Right renal pelvis (tissue), 4 donors: ENCODE data around the gene NAV3. TPM values are rescaled to one million over a fixed set of nuclear protein-coding genes. Genes with fewer than 3 reads are reported as not detected.

Source experiments
- DNase-seq, 4 donors: peaks; one replicate each; pipeline ENCODE4 v3.0.0-alpha.2; 2013; ENCODE audit warnings: low read depth in 4 of 4, low spot score in 3 of 4, missing footprints in 1 of 4
- polyA plus RNA-seq, 4 donors: library from polyadenylated mRNA; unstranded; fragments of 120-200 nt; gene quantifications; one replicate each; pipeline ENCODE4 v1.2.1, GENCODE V29; 2013; ENCODE audit not compliant: insufficient read length in 4 of 4

NAV3 gene
- polyA plus RNA-seq, 4 donors = 9.1 to 11.3 (median 10.3) TPM

GRCh38 chr12:77974645-77975044, 144.0 kb downstream of the NAV3 start:
- no peak for DNase-seq

DNA sequence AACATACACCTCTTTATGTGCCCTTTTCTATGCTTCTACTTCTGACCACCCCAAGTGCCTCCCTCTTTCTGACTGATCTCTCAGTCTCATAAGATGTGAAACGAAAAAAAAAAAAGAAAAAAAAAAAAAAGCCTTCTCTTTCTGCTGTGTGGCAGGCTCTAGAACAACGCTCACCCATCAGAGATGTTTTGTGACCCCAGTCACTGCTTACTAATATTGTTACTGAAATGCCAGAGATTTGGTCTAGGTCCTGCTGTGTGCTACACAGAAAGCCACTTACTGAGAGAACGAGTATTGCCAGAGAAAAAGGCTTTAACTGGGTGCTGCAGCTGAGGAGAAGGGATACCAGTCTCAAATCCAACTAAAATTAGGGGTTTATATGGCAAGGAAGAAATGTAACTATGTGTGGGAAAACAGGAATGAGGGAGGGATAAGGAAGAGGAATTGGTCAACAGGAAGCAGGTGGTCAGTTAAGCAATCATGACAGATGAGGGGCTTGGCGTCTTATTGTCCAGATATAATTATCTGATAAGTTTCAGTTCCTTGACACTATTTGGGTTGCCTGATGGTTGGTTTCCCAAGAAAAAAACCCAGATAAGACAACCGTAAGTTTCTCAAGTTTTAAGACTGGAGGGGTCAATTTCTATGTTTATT, 149.0 kb downstream of the NAV3 start:
- DNase-seq = no peak

DNA sequence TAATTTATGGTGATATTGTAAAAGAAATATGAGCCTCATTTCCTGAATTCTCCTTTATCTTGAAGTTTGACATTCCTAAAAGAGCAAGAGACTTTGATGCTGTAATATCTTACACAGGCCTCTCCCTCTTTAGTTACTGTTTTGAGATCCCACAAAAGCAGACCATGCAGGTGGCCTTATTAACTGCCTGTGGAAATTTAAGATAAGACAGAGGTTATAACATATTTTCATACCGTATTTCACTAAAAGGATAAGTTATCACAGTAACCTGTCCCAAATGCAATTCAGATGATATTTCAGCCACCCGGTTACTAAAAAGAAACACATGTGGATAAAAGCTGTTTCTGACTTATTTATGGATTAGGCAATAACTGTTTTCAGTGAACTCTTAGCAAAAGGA, 150.1 kb downstream of the NAV3 start:
- DNase-seq = no peak

GRCh38 chr12:77983859-77984258, 153.2 kb downstream of the NAV3 start:
- no peak for DNase-seq

DNA sequence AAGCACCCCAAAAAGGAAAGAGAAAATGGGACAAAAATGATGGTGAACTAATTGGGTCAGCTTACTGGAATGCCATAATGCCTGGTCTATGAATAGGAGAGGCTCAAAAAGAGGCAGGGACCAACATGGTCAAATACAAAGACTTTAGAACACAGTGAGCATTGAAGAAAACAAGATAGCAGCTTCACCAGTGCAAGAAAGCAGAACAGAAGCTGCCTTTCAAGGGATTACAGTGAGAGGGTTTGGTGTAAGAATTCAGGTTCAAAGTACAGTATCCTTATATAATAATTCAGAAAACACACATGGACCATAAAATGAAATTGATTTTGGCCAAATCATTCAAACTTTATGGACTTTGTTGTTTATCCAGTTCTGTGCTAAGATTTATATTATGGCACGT, 162.1 kb downstream of the NAV3 start:
- DNase-seq = no peak

- DNase-seq = no peak
Measured at GRCh38 chr12:77993658-77994057, 163.0 kb downstream of the NAV3 start.

GRCh38 chr12:77995436-77996167, 164.9 kb downstream of the NAV3 start:
- no peak for DNase-seq

DNA sequence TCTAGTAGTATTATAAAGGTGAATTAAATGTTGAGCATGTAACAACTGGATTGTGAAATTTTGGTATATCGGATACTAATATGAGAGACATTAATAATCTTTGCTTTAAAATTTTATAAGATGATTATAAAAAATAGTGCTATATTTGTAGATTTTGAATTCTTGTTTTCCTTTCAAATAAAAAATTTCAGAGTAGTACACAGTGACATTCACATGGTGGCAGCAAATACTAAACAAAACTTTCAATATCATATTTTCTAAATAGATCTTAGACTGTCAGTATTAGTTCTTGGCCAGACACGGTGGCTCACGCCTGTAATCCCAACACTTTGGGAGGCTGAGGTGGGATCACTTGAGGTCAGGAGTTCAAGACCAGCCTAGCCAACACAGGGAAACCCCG, 166.0 kb downstream of the NAV3 start:
- no peak for DNase-seq

DNA sequence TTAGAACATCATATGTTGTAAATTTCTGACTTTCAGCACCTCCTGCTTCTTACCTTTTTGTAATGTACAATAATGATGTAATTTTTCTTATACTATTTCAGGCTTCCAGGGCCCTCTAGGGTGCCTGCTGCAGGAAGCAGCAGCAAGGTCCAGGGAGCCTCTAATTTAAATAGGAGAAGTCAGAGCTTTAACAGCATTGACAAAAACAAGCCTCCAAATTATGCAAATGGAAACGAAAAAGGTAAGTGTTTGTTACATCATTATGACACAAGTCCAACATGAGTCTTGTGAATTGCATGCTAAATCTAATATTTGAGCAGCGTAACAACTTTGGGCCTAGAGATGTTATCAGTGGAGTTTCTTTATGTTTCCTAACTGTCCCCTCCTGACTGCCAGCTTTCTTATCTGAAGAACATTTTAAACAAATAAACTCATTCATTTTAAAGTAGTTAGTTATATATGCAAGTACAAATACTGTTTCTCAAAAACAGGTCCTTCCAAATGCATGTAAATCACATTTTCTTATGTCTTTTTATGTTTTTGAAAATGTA, 167.6 kb downstream of the NAV3 start:
- DNase-seq = no peak

GRCh38 chr12:77999074-77999715, 168.5 kb downstream of the NAV3 start:
- DNase-seq = no peak

DNA sequence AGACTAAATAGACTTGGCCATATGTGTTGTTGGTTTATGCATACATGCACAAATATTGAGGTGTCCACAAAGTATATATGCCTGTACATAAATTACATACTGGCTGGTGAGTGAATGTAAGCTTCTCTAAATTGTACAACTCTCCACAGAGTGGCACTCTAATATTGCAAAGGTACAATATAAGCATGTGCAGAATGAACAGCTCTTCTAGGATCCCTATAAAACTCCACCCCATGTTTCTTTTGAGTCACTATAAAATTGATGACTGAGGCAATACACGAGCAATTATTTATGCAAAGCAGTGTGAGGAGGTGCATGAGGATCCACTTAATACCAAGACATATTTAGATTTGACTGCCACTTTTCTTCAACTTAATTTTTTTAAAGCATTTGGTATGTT, 172.2 kb downstream of the NAV3 start:
- no peak for DNase-seq

- no peak for DNase-seq
Measured at GRCh38 chr12:78004249-78005093, 173.8 kb downstream of the NAV3 start.

DNA sequence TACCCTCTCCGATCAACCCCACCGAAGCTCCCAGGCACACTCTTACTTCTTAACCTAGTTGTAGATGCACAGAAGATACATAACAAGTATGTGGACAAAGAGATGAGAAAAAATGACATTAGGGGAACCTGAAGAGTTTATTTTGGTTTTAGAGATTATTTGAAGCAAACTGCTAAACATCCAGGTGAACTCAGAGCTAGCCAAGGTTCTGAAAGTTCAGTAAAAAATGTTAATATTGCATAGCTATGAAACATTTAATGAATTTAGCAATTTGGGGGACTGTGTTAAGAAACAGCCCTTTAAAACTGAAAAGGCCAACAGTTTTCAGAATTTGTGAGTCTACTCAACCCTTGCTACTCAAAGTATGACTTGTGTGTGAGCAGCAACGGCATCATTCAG, 174.4 kb downstream of the NAV3 start:
- DNase-seq = no peak

DNA sequence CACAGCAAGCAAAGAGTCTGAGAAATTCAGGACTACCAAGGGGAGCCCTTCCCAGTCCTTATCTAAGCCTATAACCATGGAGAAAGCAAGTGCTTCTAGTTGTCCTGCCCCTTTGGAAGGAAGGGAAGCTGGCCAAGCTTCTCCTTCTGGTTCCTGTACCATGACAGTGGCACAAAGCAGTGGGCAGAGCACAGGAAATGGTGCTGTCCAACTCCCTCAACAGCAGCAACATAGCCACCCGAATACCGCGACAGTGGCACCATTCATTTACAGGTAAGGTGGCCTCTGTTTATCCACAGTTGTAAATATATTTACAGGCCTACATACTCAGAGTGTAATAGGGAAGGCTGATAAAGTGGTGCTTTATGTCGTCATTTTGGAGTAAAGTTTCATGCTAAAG, 176.5 kb downstream of the NAV3 start:
- no peak for DNase-seq

DNA sequence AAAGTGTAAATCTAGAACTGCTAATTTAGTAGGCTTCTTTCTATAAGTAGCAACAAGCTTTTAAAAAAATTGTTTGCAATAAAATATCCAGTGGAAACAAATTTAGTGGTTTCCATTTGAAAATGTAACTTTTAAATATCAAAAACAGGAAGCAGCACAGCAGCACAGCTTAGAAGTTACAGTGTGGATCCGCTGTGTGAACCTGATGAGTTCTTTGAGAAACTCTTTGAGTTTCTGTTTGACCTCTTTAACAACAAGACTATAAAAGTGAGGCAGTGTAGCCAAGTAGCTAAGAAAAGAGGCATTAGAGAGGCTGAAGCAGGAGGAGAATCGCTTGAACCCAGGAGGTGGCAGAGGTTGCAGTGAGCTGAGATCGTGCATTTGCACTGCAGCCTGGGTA, 178.3 kb downstream of the NAV3 start:
- DNase-seq = no peak

DNA sequence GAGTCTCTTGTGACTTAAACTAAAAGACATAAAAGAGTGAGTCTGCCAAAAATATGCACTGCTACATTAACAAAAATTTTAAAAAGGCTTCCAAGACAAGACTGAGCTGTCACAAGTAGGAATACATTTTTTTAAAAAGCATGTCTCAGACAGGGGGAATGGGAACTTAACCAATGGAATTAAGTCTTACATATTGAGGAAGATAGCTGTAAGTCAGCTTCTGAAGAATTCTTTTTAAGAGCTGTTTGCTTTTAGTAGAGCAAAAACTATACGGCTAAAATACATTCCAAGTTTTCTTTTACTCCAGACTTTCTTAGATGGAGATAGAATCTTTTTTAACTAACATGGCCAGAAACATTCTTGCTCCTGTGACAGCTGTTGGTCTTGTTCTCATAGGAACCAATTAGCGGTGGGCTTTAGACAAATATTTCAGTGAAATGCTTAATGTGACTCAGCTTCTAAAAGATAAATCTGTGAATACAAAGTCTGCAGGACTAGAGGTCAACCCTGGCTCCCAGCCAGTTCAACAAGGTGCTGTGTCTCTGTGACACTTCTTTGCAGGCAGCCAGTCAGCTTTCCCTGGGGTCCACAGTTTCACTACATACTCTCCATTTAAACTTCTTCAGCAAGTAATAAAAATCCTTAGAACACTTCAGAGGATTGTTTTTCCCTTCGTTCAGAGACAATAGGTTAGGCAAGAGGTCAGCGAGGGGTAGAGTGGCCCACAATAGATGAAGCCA, 187.6 kb downstream of the NAV3 start:
- no peak for DNase-seq

DNA sequence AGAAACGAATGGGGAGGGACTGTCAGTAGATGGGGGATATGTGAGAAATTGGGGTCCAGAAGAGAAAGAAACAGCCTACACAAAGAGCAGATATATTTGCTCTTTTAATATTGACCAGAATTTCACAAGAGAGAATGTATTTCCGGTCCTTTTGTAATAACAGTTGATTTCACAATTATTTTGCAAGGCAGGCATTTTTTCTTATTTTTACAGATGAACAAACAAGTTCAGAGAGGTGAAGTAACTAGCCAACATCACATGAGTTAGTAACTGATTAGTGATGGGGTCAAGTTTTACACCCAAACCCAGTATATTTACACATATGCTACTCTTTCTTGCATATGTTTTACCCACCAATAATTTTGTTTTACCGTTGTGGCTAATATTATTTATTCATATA, 188.2 kb downstream of the NAV3 start:
- DNase-seq = no peak

- DNase-seq = no peak
Measured at GRCh38 chr12:78028426-78028825, 197.7 kb downstream of the NAV3 start.

DNA sequence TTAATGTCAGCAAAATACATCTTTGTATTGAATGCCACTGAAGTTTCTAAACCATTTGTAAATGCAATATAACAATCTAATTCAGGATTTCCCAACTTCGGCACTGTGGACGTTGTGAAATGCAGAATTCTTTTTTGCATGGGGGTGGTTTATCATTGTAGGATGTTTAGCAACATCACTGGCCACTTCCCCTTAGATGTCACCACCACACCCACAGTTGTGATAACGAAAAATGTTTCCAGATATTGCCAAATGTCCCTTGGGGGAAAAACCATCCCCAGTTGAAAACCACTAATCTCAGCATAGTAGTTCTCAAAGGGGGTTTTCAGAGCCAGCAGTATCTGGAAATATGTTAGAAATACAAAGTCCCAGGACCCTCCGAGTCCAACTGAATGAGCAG, 203.3 kb downstream of the NAV3 start:
- DNase-seq = no peak
